Psoas muscle (tissue), 8 donors: ENCODE data around the gene CAPN9. TPM values are rescaled to one million over a fixed set of nuclear protein-coding genes. Genes with fewer than 3 reads are reported as not detected.

Experiments used
- ATAC-seq, 4 donors: fragments of 200-7000 bp; cut with Tn5 transposase; one replicate each; pipeline ENCODE4 v1.9.1; 2020; ENCODE audit warnings: moderate library complexity in 3 of 4, mild to moderate bottlenecking in 2 of 4
- DNase-seq, 2 donors: peaks; one replicate each; pipeline ENCODE4 v3.0.0-alpha.2; 2020
- H3K27ac ChIP-seq: fragments of 200-600 bp; one replicate; pipeline ENCODE4 v1.8.0; 2022
- H3K27me3 ChIP-seq, 3 donors: fragments of 200-600 bp in 1 of 3; one replicate each; pipeline versions ENCODE4 v1.6.1 to v1.8.0; 2013 to 2022; ENCODE audit warnings: low read length in 2 of 3, mild to moderate bottlenecking in 2 of 3, moderate library complexity in 1 of 3; ENCODE audit not compliant: insufficient read depth in 3 of 3
- H3K36me3 ChIP-seq, 2 donors: fragments of 200-600 bp in 1 of 2; one replicate each; pipeline versions ENCODE4 v1.6.1 to v1.8.0; 2013 to 2022; ENCODE audit warnings: low read depth in 1 of 2, mild to moderate bottlenecking in 1 of 2, moderate library complexity in 1 of 2; ENCODE audit not compliant: insufficient read depth in 1 of 2
- H3K4me1 ChIP-seq: fragments of 200-600 bp; one replicate; pipeline ENCODE4 v1.8.0; 2022
- H3K4me3 ChIP-seq: fragments of 200-600 bp; one replicate; pipeline ENCODE4 v1.8.0; 2022; ENCODE audit warnings: mild to moderate bottlenecking
- H3K9me3 ChIP-seq: fragments of 200-600 bp; one replicate; pipeline ENCODE4 v1.8.0; 2022
- WGBS, 3 donors: extraction: QIAGEN DNeasy Blood & Tissue Kit; methylation state at CpG; one replicate each; pipeline versions ENCODE4 v1.1.6 to v1.1.7; 2013; 5-methylcytosine and 5-hydroxymethylcytosine counted together
- intact Hi-C, 2 donors: fragments of 100-400 bp; cut with DNase I; formaldehyde crosslinking; loops; one replicate each; pipeline versions ENCODE4 v1.11.0 to v1.14.2; 2022
- polyA plus RNA-seq, 3 donors: library from polyadenylated mRNA; stranded (reverse); fragments of 200-250 nt; gene quantifications; one replicate each; pipeline ENCODE4 v1.2.3, GENCODE V29; 2013
- total RNA-seq, 4 donors: library from RNA; stranded (reverse); fragmentation: NEBNext Ultra II Directional in 2 of 4; extraction: Animal tissue kit (Norgen Biotek cat#: 25700) in 2 of 4; gene quantifications; one replicate each; pipeline versions ENCODE4 v1.2.1 to v1.2.4, GENCODE V29; 2021 to 2023
- TF ChIP-seq, protein P1 (sequence below): fragments of 200-600 bp; IDR thresholded peaks from one replicate; pipeline ENCODE4 v1.8.0; 2022; ENCODE audit warnings: antibody characterized with exemption
- donor health status: healthy with polysubstance abuse.
- donor health status: DM: no; HTN: no; CAD: no; lungs with moderate emphysema.
- donor health status: Bipolar disorder and iron deficiency.
- donor health status: healthy.
- donor health status: DM: yes; HTN: yes; CAD: no.
- donor health status: DM: no; HTN: no; CAD: no.
- donor health status: DM: no; HTN: no; CAD: no.
- donor health status: DM: yes; HTN: yes; CAD: no.

Gene CAPN9
- total and polyA plus RNA-seq, 7 donors, result 0.03 TPM; not detected in 6

- Histone ChIP-seq H3K27me3 (no peaks in the 10 kb centered on the region), H3K4me1 (no peaks in the 10 kb centered on the region), H3K36me3 (no peaks in the 10 kb centered on the region), H3K27ac (no peak overlapping the region), H3K4me3 (no peak overlapping the region), H3K9me3 (peaks cover 13% of the 10 kb centered on the region)
- DNase-seq (no peak), ATAC-seq (peak in 3 of 4 donors; percentile 23 to 35 (median 30))
- intact Hi-C loops, result no loop called here
- TF ChIP-seq, protein P1, sequence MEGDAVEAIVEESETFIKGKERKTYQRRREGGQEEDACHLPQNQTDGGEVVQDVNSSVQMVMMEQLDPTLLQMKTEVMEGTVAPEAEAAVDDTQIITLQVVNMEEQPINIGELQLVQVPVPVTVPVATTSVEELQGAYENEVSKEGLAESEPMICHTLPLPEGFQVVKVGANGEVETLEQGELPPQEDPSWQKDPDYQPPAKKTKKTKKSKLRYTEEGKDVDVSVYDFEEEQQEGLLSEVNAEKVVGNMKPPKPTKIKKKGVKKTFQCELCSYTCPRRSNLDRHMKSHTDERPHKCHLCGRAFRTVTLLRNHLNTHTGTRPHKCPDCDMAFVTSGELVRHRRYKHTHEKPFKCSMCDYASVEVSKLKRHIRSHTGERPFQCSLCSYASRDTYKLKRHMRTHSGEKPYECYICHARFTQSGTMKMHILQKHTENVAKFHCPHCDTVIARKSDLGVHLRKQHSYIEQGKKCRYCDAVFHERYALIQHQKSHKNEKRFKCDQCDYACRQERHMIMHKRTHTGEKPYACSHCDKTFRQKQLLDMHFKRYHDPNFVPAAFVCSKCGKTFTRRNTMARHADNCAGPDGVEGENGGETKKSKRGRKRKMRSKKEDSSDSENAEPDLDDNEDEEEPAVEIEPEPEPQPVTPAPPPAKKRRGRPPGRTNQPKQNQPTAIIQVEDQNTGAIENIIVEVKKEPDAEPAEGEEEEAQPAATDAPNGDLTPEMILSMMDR, result no peak
These were observed 68.8 kb downstream of the CAPN9 start for GRCh38 chr1:230816018-230816417.

DNA sequence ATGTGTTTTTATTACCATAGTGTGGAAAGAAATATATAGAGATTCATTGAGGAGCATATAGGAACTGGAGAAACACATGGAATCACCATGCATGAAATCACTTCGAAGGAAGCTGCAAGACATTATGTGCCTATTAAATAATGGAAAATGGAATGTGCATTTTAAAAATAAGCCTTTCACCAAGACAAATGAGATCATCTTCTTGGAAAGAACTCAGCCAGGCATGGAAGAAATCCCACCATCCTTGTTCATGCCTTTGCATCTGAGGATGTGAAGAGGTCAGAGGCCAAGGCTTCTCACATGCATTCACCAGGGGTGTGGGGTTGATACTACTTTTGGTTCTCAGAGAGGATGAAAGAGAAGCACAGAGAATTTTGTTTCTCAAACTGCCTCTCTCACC is 71.2 kb downstream of the CAPN9 start:
- no peak for DNase-seq
- no peaks in the 10 kb centered on the region for H3K36me3 ChIP-seq
- H3K27ac ChIP-seq, result no peak overlapping the region
- TF ChIP-seq, protein P1, result no peak
- H3K4me1 ChIP-seq, result peaks cover 12% of the 10 kb centered on the region
- 23 to 32% (median 25%) methylated on average over 1 of the region's 1 CpG for WGBS, 3 donors
- intact Hi-C loops, result no loop called here
- ATAC-seq, result no peak
- peaks cover under 1% of the 10 kb centered on the region for H3K9me3 ChIP-seq
- H3K27me3 ChIP-seq, result no peaks in the 10 kb centered on the region
- no peak overlapping the region for H3K4me3 ChIP-seq

DNA sequence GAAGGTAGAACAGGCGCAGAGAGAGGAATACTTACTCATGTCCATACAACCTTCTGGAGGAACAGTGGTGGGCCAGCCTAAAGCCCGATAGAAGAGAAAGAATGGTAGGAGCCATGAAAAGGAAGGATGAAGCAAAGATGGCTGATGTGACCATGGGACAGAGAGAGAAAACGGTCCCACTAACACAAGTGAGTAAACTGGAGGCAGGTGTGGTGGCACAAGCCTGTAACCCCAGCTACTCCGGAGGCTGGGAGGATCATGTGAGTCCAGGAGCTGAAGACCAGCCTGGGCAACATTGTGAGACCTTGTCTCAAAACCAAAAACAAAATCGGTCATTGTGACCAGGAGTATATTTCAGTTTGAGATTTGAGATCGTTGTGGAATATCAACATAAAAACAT is 71.7 kb downstream of the CAPN9 start:
- TF ChIP-seq, protein P1, result no peak
- no peaks in the 10 kb centered on the region for H3K27me3 ChIP-seq
- H3K4me1 ChIP-seq, result peaks cover 17% of the 10 kb centered on the region
- ATAC-seq (no peak), DNase-seq (no peak)
- H3K27ac ChIP-seq, result no peak overlapping the region
- 95 to 96% (median 96%) methylated on average over 6 of the region's 6 CpGs for WGBS, 3 donors
- H3K9me3 ChIP-seq, result no peaks in the 10 kb centered on the region
- no peaks in the 10 kb centered on the region for H3K36me3 ChIP-seq
- intact Hi-C loops, result no loop called here
- H3K4me3 ChIP-seq, result no peak overlapping the region

DNA sequence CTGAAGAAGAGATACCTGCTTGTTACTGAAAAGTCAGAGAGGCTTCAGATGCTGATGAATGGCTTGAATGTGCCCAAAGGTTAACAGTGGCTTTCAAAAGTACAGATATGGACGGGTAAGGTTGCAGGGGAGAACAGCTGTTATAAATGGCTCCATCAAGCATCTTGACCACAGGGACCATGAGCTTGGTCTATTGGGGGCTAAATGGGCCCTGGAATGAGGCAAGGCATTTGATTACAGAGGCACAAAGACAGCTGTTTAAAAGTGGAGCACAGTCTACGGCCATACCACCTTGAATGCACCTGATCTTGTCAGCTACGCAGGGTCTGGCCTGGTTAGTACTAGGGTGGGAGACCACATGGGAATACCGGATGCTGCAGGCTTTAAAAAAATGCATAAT is 72.8 kb downstream of the CAPN9 start:
- H3K4me1 ChIP-seq, result peaks cover 28% of the 10 kb centered on the region
- H3K27ac ChIP-seq, result no peak overlapping the region
- intact Hi-C loops, result loop anchor here in 1 of 2 donors (5.0 kb wide), 1 partner anchor 42 kb away; no protein-coding TSS in a partner anchor
- H3K4me3 ChIP-seq, result no peak overlapping the region
- TF ChIP-seq, protein P1, result no peak
- H3K9me3 ChIP-seq, result no peaks in the 10 kb centered on the region
- ATAC-seq (no peak), DNase-seq (no peak)
- H3K36me3 ChIP-seq, result no peaks in the 10 kb centered on the region
- no peaks in the 10 kb centered on the region for H3K27me3 ChIP-seq
- WGBS, 3 donors, result 91 to 96% (median 96%) methylated on average over 4 of the region's 4 CpGs

DNA sequence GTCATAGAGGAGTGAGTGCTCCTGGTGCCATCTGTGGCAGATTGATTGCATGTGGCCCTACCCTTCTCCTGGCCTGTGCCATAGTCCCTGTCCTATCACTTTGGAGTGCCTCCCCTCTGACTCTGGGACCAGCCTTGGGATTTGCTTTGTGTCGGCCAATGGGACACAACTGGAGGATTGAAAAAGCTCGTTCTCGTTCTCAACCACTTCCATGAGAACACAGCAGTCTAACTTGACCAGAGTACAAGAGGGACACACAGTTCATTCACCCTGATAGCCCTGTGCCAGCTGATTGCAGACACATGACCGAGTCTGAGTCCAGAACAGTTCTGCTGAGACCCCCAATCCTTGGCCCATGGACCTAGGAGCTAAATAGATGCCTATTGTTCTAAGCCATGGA is 73.4 kb downstream of the CAPN9 start:
- ATAC-seq (no peak), DNase-seq (no peak)
- WGBS, 3 donors, result 67 to 83% (median 75%) methylated on average over 4 of the region's 4 CpGs
- TF ChIP-seq, protein P1, result no peak
- Histone ChIP-seq H3K4me1 (peaks cover 33% of the 10 kb centered on the region), H3K27ac (no peak overlapping the region), H3K4me3 (no peak overlapping the region), H3K36me3 (no peaks in the 10 kb centered on the region), H3K27me3 (no peaks in the 10 kb centered on the region), H3K9me3 (no peaks in the 10 kb centered on the region)
- intact Hi-C loops, result loop anchor here in 1 of 2 donors (5.0 kb wide), 1 partner anchor 42 kb away; no protein-coding TSS in a partner anchor
